NCI-H1436 (cell line): ENCODE measurements around the gene TP53TG3F.
"Not testable (repeated sequence)": the region's sequence is repeated elsewhere in the genome, so short reads cannot be mapped to it uniquely, and the experiment has no call there.

Experiments
- DNase-seq: peaks from one replicate; lab custom pipeline; 2025; lab: John Stamatoyannopoulos, UW

The TP53TG3F gene

GRCh38 chr16:33459312-33459711, at the start of gene TP53TG3F:
Gene TP53TG3F (plus strand): TSS chr16:33459612. CDS start chr16:33459680, 68 bp downstream.
- not testable (repeated sequence) for DNase-seq

- not testable (repeated sequence) for DNase-seq
These were observed 32.2 kb downstream of the TP53TG3F start for GRCh38 chr16:33491611-33492010.

- DNase-seq = not testable (repeated sequence)
These were observed 47.8 kb downstream of the TP53TG3F start for GRCh38 chr16:33507231-33507630.

GRCh38 chr16:33509070-33509469, 49.7 kb downstream of the TP53TG3F start:
- not testable (repeated sequence) for DNase-seq

- DNase-seq = not testable (repeated sequence)
These were observed 50.5 kb downstream of the TP53TG3F start for GRCh38 chr16:33509906-33510305.
